ENCODE measurements around the gene RSL24D1. TPM values are rescaled to one million over a fixed set of nuclear protein-coding genes. Genes with fewer than 3 reads are reported as not detected.

Gene RSL24D1
- total and polyA plus RNA-seq, 2 of the 13 experiments (the other 11 are each of a cell fraction or from before 2014, with no cell fraction given): 58.8 to 100.0 TPM

DNA sequence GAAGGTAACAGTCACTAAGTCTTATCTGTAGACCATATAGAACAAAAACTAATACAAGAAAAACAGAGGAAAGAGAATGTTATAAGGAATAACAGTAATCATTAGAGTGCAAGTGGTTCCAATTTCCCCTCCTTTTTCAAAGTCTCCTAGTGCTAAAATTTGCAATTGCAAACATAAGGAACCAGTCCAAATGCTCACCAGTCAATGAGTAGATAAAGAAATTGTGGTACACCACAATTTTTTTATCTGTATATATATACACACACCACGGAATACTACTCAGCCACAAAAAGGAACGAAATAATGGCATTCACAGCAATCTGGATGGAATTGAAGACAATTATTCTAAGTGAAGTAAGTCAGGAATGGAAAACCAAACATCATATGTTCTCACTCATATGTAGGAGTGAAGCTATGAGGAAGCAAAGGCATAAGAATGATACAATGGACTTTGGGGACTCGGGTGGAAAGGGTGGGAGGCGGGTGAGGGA lies 38.9 kb upstream of the RSL24D1 start (continued):
- TF ChIP-seq, protein P1, sequence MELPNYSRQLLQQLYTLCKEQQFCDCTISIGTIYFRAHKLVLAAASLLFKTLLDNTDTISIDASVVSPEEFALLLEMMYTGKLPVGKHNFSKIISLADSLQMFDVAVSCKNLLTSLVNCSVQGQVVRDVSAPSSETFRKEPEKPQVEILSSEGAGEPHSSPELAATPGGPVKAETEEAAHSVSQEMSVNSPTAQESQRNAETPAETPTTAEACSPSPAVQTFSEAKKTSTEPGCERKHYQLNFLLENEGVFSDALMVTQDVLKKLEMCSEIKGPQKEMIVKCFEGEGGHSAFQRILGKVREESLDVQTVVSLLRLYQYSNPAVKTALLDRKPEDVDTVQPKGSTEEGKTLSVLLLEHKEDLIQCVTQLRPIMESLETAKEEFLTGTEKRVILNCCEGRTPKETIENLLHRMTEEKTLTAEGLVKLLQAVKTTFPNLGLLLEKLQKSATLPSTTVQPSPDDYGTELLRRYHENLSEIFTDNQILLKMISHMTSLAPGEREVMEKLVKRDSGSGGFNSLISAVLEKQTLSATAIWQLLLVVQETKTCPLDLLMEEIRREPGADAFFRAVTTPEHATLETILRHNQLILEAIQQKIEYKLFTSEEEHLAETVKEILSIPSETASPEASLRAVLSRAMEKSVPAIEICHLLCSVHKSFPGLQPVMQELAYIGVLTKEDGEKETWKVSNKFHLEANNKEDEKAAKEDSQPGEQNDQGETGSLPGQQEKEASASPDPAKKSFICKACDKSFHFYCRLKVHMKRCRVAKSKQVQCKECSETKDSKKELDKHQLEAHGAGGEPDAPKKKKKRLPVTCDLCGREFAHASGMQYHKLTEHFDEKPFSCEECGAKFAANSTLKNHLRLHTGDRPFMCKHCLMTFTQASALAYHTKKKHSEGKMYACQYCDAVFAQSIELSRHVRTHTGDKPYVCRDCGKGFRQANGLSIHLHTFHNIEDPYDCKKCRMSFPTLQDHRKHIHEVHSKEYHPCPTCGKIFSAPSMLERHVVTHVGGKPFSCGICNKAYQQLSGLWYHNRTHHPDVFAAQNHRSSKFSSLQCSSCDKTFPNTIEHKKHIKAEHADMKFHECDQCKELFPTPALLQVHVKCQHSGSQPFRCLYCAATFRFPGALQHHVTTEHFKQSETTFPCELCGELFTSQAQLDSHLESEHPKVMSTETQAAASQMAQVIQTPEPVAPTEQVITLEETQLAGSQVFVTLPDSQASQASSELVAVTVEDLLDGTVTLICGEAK (IDR thresholded peaks at IDR 0.05): no peak
- TF ChIP-seq, protein P1 (CRISPR knock-in tag; IDR thresholded peaks at IDR 0.05): no peak
- no peak for TF ChIP-seq ZNF616 (CRISPR knock-in tag; IDR thresholded peaks at IDR 0.05; ENCODE audit: low read depth)
- TF ChIP-seq ZNF589 (CRISPR knock-in tag; conservative IDR thresholded peaks at IDR 0.05): no peak
- no peak for TF ChIP-seq ZNF512 (CRISPR knock-in tag; IDR thresholded peaks at IDR 0.05)
- TF ChIP-seq ZNF782 (CRISPR knock-in tag; IDR thresholded peaks at IDR 0.05; ENCODE audit: borderline replicate concordance): no peak
- TF ChIP-seq CREB1 (IDR thresholded peaks at IDR 0.05): no peak
- TF ChIP-seq CREB1 (CRISPR knock-in tag; IDR thresholded peaks at IDR 0.05): no peak
- no peak for TF ChIP-seq FOXC1 (CRISPR knock-in tag; IDR thresholded peaks at IDR 0.05; ENCODE audit: borderline replicate concordance)
- no peak for TF ChIP-seq ZFYVE20 (CRISPR knock-in tag; IDR thresholded peaks at IDR 0.05; ENCODE audit: borderline replicate concordance, low read depth)
- TF ChIP-seq ZSCAN22 (CRISPR knock-in tag; IDR thresholded peaks at IDR 0.05): no peak
- no peak for TF ChIP-seq NFIC (IDR thresholded peaks at IDR 0.05; ENCODE audit: low read length)
- TF ChIP-seq ZSCAN25 (CRISPR knock-in tag; IDR thresholded peaks at IDR 0.05): no peak
- TF ChIP-seq, protein P2, sequence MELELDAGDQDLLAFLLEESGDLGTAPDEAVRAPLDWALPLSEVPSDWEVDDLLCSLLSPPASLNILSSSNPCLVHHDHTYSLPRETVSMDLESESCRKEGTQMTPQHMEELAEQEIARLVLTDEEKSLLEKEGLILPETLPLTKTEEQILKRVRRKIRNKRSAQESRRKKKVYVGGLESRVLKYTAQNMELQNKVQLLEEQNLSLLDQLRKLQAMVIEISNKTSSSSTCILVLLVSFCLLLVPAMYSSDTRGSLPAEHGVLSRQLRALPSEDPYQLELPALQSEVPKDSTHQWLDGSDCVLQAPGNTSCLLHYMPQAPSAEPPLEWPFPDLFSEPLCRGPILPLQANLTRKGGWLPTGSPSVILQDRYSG (CRISPR knock-in tag; IDR thresholded peaks at IDR 0.05): no peak

Data from HepG2 (cell line).